Smooth muscle cell (in vitro differentiated cells): ENCODE results near the gene KIAA1549. TPM values are rescaled to one million over a fixed set of nuclear protein-coding genes. Genes with fewer than 3 reads are reported as not detected.

Experiments
- DNase-seq: peaks from one replicate; lab custom pipeline; 2025; ENCODE audit not compliant: unreplicated experiment; lab: John Stamatoyannopoulos, UW
- H2AFZ ChIP-seq: fragments of 200-600 bp; sonication (generic); 2 replicates; pipeline ENCODE4 v1.6.0; 2016; ENCODE audit warnings: antibody characterized with exemption, low read depth, mild to moderate bottlenecking
- H3F3A ChIP-seq: fragments of 200-600 bp; sonication (generic); 2 replicates; pipeline ENCODE4 v1.6.0; 2017; ENCODE audit warnings: antibody characterized with exemption, low read depth
- H3K27ac ChIP-seq: fragments of 200-600 bp; sonication (generic); 2 replicates; pipeline ENCODE4 v1.5.1; 2016; ENCODE audit warnings: low read depth, mild to moderate bottlenecking
- H3K27me3 ChIP-seq: fragments of 200-600 bp; sonication (generic); 2 replicates; pipeline ENCODE4 v1.6.1; 2016; ENCODE audit warnings: low read depth, mild to moderate bottlenecking
- H3K36me3 ChIP-seq: fragments of 200-600 bp; sonication (generic); 2 replicates; pipeline ENCODE4 v1.5.1; 2016; ENCODE audit warnings: low read depth
- H3K4me1 ChIP-seq: fragments of 200-600 bp; sonication (generic); 2 replicates; pipeline ENCODE4 v1.5.1; 2016; ENCODE audit warnings: low read depth
- H3K4me2 ChIP-seq: fragments of 200-600 bp; sonication (generic); 2 replicates; pipeline ENCODE4 v1.6.0; 2016; ENCODE audit warnings: mild to moderate bottlenecking
- H3K4me3 ChIP-seq: fragments of 200-600 bp; sonication (generic); 2 replicates; pipeline ENCODE4 v1.5.1; 2016; ENCODE audit warnings: mild to moderate bottlenecking
- H3K79me2 ChIP-seq: fragments of 200-600 bp; sonication (generic); 2 replicates; pipeline ENCODE4 v1.6.0; 2016; ENCODE audit warnings: low read depth, mild to moderate bottlenecking
- H3K9ac ChIP-seq: fragments of 200-600 bp; sonication (generic); 2 replicates; pipeline ENCODE4 v1.6.0; 2016; ENCODE audit warnings: low read depth
- H3K9me3 ChIP-seq: fragments of 200-600 bp; sonication (generic); replicated peaks from 2 replicates; pipeline ENCODE4 v1.5.1; 2016; ENCODE audit warnings: low read depth
- H4K20me1 ChIP-seq: fragments of 200-600 bp; sonication (generic); 2 replicates; pipeline ENCODE4 v1.6.0; 2016; ENCODE audit warnings: low read depth
- WGBS: methylation state at CpG from one replicate; pipeline ENCODE4 v1.1.7; 2016; ENCODE audit warnings: low lambda C conversion rate; 5-methylcytosine and 5-hydroxymethylcytosine counted together
- polyA plus RNA-seq: library from polyadenylated mRNA; unstranded; fragments of >200 nt; fragmentation: Nextera tagmentation; extraction: Ambion mirVana; gene quantifications from 2 replicates; pipeline ENCODE4 v1.2.1, GENCODE V29; 2016
- total RNA-seq: library from RNA; depleted of rRNA; stranded (reverse); fragments of >200 nt; gene quantifications from 2 replicates; pipeline ENCODE4 v1.2.3, GENCODE V29; 2014
- TF ChIP-seq, protein P1 (sequence below): fragments of 200-600 bp; sonication (generic); IDR thresholded peaks from 2 replicates; pipeline ENCODE4 v1.5.1; 2017; ENCODE audit warnings: borderline replicate concordance, mild to moderate bottlenecking, antibody characterized with exemption; ENCODE audit not compliant: insufficient read depth, poor library complexity, severe bottlenecking

Gene KIAA1549
- total and polyA plus RNA-seq, 2 experiments from 2014 or later: 4.1 to 7.1 TPM

DNA sequence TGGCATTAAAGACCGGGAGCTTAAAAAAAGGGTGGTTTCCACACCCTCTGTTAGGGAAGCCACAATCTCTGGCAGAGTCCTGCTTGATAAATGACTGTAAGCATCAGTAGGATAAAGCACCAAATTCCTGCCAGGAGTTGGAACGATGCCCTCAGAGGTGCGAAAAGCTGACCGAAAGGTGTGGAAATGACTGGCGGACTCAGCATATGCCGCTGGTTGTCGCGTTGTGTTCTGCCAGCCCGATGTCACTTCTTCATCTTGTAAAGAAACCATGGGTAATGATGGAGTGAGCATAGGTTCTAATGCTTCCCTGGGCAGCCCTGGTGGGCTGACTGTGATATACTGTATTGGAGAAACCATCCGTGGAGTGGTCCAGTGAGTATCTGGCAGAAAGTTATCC lies 62.4 kb downstream of the KIAA1549 start:
- DNase-seq: no peak
- H3K9me3 ChIP-seq: no peaks in the 10 kb centered on the region
- no peak overlapping the region for H3K9ac ChIP-seq
- H3F3A ChIP-seq: no peaks in the 10 kb centered on the region
- H2AFZ ChIP-seq: no peak overlapping the region
- TF ChIP-seq, protein P1, sequence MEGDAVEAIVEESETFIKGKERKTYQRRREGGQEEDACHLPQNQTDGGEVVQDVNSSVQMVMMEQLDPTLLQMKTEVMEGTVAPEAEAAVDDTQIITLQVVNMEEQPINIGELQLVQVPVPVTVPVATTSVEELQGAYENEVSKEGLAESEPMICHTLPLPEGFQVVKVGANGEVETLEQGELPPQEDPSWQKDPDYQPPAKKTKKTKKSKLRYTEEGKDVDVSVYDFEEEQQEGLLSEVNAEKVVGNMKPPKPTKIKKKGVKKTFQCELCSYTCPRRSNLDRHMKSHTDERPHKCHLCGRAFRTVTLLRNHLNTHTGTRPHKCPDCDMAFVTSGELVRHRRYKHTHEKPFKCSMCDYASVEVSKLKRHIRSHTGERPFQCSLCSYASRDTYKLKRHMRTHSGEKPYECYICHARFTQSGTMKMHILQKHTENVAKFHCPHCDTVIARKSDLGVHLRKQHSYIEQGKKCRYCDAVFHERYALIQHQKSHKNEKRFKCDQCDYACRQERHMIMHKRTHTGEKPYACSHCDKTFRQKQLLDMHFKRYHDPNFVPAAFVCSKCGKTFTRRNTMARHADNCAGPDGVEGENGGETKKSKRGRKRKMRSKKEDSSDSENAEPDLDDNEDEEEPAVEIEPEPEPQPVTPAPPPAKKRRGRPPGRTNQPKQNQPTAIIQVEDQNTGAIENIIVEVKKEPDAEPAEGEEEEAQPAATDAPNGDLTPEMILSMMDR: no peak
- H3K4me2 ChIP-seq: no peak overlapping the region
- no peaks in the 10 kb centered on the region for H3K36me3 ChIP-seq
- H3K79me2 ChIP-seq: peaks cover 5% of the 10 kb centered on the region
- no peak overlapping the region for H3K4me3 ChIP-seq
- H3K4me1 ChIP-seq: no peaks in the 10 kb centered on the region
- no peak overlapping the region for H3K27ac ChIP-seq
- H3K27me3 ChIP-seq: no peaks in the 10 kb centered on the region
- H4K20me1 ChIP-seq: no peaks in the 10 kb centered on the region
- 95% methylated on average over 10 of the region's 10 CpGs for WGBS

DNA sequence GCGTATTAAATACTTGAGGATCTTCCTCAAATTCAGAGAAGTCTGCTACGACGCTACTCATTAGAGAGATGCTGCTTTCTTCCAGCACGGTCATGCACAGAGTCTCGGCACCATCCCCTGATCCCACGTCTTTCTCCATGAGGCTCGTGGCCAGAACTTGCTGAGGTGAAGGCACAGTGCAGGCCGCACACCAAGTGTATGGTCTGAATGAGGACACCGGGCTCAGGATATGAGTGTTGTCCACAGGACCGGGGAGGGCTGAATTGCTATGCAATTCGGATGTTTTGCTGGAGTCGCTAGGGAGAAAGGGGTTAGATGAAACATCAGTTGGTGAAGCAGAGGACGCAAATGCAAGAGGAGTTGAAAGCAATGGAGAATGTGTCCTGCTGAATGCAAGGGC lies 63.0 kb downstream of the KIAA1549 start:
- H3K27ac ChIP-seq: no peak overlapping the region
- H2AFZ ChIP-seq: no peak overlapping the region
- H3K79me2 ChIP-seq: no peaks in the 10 kb centered on the region
- H3K9ac ChIP-seq: no peak overlapping the region
- no peaks in the 10 kb centered on the region for H3F3A ChIP-seq
- DNase-seq: no peak
- TF ChIP-seq, protein P1: no peak
- H3K9me3 ChIP-seq: no peaks in the 10 kb centered on the region
- H3K4me2 ChIP-seq: no peak overlapping the region
- H3K4me3 ChIP-seq: no peak overlapping the region
- no peaks in the 10 kb centered on the region for H3K36me3 ChIP-seq
- WGBS: 96% methylated on average over 13 of the region's 13 CpGs
- H3K4me1 ChIP-seq: no peaks in the 10 kb centered on the region
- no peaks in the 10 kb centered on the region for H4K20me1 ChIP-seq
- no peaks in the 10 kb centered on the region for H3K27me3 ChIP-seq

DNA sequence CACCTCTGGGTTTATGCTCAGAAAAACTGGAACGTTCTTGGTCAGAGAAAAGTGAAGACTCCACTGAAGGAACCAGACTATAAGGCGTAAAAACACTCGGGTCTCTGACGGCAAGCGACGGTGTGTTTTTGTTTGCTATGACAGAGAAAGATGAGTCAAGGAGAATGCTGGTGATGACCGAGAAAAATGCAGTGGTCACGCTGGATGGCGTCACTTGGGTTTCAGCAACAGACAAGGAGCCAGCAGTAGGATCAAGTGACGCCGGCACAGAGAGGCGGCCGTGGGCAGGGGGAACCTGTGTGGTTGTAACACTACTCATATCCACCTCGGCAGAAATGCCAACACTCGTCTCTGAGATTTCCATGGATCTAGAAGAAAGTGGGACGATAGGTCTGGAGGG lies 63.4 kb downstream of the KIAA1549 start:
- H3K27ac ChIP-seq: no peak overlapping the region
- 91% methylated on average over 16 of the region's 16 CpGs for WGBS

DNA sequence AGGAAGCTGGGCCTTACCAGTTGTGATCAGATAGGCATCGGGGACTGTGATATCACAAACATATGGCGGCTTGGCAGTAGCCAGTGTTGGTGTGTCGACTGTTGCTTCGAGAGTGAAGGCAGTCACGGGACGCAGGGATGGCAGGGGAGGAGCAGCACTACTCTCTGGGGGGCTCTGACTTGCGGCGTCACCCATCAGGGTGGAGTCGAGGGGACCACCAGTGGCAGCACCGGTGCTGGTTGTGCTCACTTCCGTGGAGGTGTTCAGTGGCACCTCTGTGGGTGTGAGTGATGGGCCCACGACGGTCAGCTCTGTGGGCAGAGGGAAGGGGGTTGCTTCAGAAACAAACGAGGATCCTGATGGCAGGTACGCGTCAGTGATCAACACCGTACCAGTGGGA lies 64.5 kb downstream of the KIAA1549 start:
- H3K79me2 ChIP-seq: no peaks in the 10 kb centered on the region
- H3K9me3 ChIP-seq: no peaks in the 10 kb centered on the region
- no peak overlapping the region for H3K9ac ChIP-seq
- no peaks in the 10 kb centered on the region for H3K4me1 ChIP-seq
- no peak overlapping the region for H2AFZ ChIP-seq
- H3K4me3 ChIP-seq: no peak overlapping the region
- TF ChIP-seq, protein P1: no peak
- no peak for DNase-seq
- no peaks in the 10 kb centered on the region for H3K27me3 ChIP-seq
- H3F3A ChIP-seq: no peaks in the 10 kb centered on the region
- no peaks in the 10 kb centered on the region for H3K36me3 ChIP-seq
- no peak overlapping the region for H3K27ac ChIP-seq
- 94% methylated on average over 17 of the region's 17 CpGs for WGBS
- no peak overlapping the region for H3K4me2 ChIP-seq
- no peaks in the 10 kb centered on the region for H4K20me1 ChIP-seq

More for the DNA sequence above, 63.4 kb downstream of the KIAA1549 start:
- DNase-seq: no peak
- Histone ChIP-seq H3K9ac (no peak overlapping the region), H3K9me3 (no peaks in the 10 kb centered on the region), H3K79me2 (no peaks in the 10 kb centered on the region), H3K4me1 (no peaks in the 10 kb centered on the region), H2AFZ (no peak overlapping the region), H3K4me2 (no peak overlapping the region), H3F3A (no peaks in the 10 kb centered on the region), H3K36me3 (no peaks in the 10 kb centered on the region), H4K20me1 (no peaks in the 10 kb centered on the region), H3K27me3 (no peaks in the 10 kb centered on the region), H3K4me3 (no peak overlapping the region)
- TF ChIP-seq, protein P1: no peak
